Stimulated activated CD4-positive, alpha-beta T cell treated with anti-CD3 and anti-CD28 coated beads, Interleukin-15, amount 100 ng/mL, for 24 hours (primary cell): ENCODE data around the gene ACOT2.
"Not testable (repeated sequence)": the region's sequence is repeated elsewhere in the genome, so short reads cannot be mapped to it uniquely, and the experiment has no call there.

ENCODE experiments used
- DNase-seq: peaks from one replicate; pipeline ENCODE4 v3.0.0-alpha.2; 2020

ACOT2 gene

DNA sequence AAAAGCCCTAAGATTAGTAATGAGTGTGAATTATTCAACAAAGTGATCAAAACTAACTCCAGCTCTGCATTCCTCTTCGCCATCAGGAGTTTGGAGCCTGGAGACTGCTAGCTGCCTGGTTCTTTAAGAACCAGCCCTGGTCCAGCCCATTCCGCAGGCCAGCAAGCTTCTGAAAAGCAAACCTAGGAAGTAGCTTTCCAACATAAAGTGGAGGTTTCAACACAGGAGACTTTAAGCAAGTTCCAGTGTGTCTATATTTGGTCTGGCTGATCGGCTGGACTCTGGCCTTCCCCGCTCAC lies 178 bp upstream of the ACOT2 start:
- DNase-seq = not testable (repeated sequence)

DNA sequence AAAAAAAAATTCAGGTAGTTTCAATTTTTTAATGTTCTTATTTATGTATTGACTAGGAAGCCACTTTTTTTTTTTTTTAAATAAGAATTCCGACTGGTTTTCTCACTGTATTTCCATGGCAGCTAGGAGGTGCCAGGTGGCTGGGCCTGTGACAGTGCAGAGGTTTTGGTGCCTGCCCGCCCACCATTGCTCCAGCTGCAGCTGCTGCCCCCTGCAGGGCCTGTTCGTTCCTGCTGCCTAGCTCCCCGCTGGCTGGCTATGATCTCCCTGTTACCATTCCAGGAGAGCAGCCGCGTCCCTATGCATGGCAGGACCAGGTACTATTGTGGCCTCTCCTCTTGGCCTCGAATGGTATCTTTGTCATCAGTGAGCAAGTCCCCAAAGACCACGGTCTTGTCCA lies 1.9 kb downstream of the ACOT2 start:
- peak; percentile 75 for DNase-seq

- DNase-seq = not testable (repeated sequence)
These were observed 4.0 kb downstream of the ACOT2 start for GRCh38 chr14:73573034-73573433.

- not testable (repeated sequence) for DNase-seq
These were observed 4.7 kb downstream of the ACOT2 start for GRCh38 chr14:73573740-73574139.

- not testable (repeated sequence) for DNase-seq
These were observed 5.2 kb downstream of the ACOT2 start for GRCh38 chr14:73574251-73574650.

DNA sequence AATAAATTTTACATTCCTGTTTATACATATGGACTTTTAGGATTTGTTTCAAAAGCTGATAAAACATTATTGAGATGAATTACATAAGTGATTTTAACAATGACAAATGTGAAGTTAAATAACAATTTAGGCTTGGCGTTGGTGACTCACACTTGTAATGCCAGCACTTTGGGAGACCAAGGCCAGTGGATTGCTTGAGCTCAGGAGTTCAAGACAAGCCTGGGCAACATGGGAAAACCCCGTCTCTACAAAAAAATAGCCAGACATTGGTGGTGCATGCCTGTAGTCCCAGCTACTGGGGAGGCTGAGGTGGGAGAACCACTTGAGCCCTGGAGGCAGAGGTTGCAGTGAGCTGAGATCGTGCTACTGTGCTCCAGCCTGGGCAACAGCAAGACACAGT lies 7.4 kb downstream of the ACOT2 start:
- no peak for DNase-seq

DNA sequence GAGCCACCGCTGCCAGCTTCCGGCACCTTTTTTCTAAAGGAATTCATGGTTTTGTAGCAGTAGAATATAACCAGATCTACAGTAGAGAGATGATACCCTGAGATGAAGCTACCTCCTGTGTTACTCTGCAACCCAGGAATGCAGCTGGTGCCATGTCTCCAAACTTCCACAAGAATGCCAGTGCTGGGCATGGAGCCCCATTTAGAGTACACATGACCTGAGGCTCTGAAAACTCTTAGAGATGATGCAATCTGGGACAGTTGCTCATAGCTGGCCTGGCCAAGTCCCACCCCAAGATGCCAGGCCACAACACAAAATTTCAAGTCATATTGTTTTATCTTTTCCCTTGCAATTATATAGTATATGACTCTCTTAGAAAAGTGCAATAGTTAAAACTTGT lies 8.2 kb downstream of the ACOT2 start:
- not testable (repeated sequence) for DNase-seq

GRCh38 chr14:73582102-73582979 lies 13.3 kb downstream of the ACOT2 start:
- not testable (repeated sequence) for DNase-seq

- DNase-seq = no peak
These were observed 19.7 kb downstream of the ACOT2 start for GRCh38 chr14:73588695-73589094.

DNA sequence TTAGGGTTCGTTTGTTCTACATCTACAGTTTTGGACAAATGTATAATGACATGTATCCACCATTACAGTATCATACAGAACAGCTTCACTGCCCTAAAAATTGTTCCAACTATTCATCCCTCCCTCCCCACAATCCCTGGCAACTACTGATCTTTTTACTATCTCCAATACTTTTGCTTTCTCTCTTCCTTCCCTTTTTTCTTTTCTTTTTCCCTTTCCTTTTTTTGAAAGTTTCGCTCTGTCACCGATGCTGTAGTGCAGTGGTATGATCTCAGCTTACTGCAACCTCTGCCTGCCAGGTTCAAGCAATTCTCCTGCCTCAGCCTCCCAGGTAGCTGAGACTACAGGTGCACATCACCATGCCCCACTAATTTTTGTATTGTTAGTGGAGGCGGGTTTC lies 20.1 kb downstream of the ACOT2 start:
- no peak for DNase-seq

DNA sequence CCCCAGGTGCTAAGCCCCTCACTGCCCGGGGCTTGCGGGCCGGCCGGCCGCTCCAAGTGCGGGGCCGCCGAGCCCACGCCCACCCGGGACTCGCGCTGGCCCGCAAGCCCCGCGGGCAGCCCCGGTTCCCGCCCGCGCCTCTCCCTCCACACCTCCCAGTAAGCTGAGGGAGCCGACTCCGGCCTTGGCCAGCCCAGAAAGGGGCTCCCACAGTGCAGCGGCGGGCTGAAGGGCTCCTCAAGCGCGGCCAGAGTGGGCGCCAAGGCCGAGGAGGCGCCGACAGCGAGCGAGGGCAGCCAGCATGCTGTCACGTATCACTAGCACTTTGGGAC lies 21.6 kb downstream of the ACOT2 start:
- DNase-seq = not testable (repeated sequence)

DNA sequence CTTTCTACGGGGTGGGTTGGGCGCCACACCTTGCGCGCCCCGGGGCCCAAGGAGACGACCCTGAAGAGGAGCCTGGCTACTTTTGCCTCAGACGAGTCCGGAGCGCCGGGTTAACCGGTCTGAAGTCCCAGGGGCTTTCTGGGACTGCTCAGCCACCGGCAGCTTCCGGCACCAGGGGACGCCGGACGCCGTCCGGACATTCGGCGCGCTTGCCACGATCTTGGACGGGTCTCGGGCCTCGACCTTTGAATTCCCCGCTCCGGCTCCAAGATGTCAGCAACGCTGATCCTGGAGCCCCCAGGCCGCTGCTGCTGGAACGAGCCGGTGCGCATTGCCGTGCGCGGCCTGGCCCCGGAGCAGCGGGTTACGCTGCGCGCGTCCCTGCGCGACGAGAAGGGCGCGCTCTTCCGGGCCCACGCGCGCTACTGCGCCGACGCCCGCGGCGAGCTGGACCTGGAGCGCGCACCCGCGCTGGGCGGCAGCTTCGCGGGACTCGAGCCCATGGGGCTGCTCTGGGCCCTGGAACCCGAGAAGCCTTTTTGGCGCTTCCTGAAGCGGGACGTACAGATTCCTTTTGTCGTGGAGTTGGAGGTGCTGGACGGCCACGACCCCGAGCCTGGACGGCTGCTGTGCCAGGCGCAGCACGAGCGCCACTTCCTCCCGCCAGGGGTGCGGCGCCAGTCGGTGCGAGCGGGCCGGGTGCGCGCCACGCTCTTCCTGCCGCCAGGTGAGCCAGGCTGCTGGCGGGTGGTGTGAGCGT lies 22.9 kb downstream of the ACOT2 start, which contains the start of gene ACOT4:
ACOT4 (plus strand) TSS at position 184 of the 760 bp plus-strand sequence; CDS start at position 271, 87 bp downstream.
- peak; percentile 64 for DNase-seq

DNA sequence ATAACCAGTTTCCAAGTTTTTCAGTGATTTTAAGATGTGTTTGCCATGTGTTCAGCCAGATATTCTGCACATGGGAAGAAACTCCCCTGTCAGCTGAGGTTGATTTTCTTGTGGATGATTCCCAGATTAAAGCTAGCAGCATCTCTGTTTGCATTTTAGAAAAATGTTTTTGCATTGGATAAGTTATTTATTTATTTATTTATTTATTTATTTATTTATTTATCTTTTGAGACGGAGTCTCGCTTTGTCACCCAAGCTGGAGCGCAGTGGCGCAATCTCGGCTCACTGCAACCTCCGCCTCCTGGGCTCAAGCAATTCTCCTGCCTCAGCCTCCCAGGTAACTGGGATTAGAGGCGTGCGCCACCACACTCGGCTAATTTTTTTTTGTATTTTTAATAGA lies 25.5 kb downstream of the ACOT2 start:
- DNase-seq = no peak

DNA sequence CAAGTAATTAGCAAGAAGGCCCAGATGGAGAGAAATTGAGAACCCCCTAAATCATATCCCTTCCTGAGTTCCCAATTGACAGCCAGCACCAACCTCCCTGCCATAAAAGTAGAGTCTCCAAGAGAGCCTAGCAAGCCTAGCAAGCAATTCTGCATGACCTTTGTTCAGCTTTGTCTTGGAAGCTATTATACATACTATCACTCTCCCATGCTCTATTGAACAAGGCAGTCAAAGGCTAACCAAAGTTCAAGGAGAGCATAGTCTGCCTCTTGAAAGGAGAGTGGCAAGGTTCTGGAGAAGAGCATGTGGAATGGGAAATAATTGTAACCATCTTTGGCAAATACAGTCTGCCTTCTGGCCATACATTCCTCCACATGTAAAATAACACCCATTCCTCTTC lies 30.5 kb downstream of the ACOT2 start:
- no peak for DNase-seq

DNA sequence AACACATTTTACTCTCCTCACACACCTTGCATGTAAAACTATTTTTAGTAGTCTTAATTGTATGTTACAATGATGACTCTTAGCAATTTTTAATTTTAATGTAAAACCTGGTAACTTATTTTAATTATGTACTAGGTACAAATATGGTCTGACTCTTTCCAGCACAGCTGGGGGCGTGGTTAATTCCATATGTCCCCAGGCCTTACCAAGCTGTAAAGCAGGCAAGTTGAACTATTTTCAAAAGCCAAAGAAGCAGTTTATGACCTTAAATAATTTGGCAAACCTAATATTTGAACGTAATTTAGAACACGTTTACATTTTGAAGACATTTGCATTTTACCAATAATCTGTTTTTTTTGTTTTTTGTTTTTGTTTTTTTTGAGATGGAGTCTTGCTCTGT lies 34.0 kb downstream of the ACOT2 start:
- no peak for DNase-seq

GRCh38 chr14:73606271-73606670 lies 37.3 kb downstream of the ACOT2 start:
- no peak for DNase-seq

- DNase-seq = no peak
These were observed 38.2 kb downstream of the ACOT2 start for GRCh38 chr14:73607241-73607640.

GRCh38 chr14:73610687-73611086 lies 41.7 kb downstream of the ACOT2 start:
- DNase-seq = no peak

DNA sequence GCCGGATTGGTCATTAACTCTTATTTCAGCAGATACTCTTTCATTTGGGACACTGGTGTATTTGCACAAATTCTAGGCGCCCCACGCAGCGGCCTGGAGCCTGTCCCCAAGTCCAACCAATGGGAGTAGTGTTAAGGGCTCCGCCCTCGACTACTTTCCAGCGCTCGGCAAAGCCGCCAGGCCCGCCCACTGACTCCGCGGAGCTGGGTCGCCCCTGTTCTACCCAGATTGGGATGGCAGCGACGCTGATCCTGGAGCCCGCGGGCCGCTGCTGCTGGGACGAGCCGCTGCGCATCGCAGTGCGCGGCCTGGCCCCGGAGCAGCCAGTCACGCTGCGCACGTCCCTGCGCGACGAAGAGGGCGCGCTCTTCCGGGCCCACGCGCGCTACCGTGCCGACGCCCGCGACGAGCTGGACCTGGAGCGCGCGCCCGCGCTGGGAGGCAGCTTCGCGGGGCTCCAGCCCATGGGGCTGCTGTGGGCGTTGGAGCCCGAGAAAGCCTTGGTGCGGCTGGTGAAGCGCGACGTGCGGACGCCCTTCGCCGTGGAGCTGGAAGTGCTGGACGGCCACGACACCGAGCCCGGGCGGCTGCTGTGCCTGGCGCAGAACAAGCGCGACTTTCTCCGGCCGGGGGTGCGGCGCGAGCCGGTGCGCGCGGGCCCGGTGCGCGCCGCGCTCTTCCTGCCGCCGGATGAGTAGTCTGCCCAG lies 43.5 kb downstream of the ACOT2 start, which contains the start of gene ACOT6:
ACOT6 (plus strand) TSS at position 179 of the 707 bp plus-strand sequence; CDS start at position 234, 55 bp downstream.
- DNase-seq = peak; percentile 83

DNA sequence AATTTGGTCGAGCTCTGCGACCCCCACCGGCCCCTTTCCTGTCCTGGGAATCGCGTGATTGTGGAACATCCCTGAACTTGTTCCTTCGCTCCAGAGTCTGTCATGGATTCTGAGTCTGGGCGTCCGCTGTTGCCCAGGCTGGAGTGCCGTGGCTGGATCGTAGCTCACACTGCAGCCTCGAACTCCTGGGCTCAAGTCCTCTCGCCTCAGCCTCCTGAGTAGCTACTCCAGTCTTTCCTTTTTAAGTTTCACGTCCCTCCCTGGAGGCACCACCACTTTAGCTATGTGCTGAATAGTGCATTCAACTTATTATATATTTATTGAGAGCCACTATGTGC lies 44.0 kb downstream of the ACOT2 start:
- DNase-seq = no peak

- DNase-seq = no peak
These were observed 44.5 kb downstream of the ACOT2 start for GRCh38 chr14:73613419-73613963.

- no peak for DNase-seq
These were observed 47.8 kb downstream of the ACOT2 start for GRCh38 chr14:73616831-73617230.

DNA sequence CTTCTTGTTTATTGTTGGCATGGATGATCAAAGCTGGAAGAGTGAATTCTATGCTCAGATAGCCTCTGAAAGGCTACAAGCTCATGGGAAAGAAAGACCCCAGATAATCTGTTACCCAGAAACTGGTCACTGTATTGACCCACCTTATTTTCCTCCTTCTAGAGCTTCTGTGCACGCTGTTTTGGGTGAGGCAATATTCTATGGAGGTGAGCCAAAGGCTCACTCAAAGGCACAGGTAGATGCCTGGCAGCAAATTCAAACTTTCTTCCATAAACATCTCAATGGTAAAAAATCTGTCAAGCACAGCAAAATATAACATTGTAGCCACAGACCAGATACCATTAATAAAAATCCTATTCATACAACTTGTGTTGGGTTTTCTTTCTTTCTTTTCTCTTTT lies 50.5 kb downstream of the ACOT2 start:
- DNase-seq = no peak
